GM23248 (cell line): ENCODE data around the gene KNDC1. TPM values are rescaled to one million over a fixed set of nuclear protein-coding genes. Genes with fewer than 3 reads are reported as not detected.

Experiments used
- DNase-seq: peaks from one replicate; pipeline ENCODE4 v3.0.0-alpha.2; 2015
- H2AFZ ChIP-seq: fragments of 200-600 bp; sonication (generic); 2 replicates; pipeline ENCODE4 v1.6.1; 2016; ENCODE audit warnings: antibody characterized with exemption
- H3F3A ChIP-seq: fragments of 200-600 bp; sonication (generic); 2 replicates; pipeline ENCODE4 v1.6.1; 2016; ENCODE audit warnings: mild to moderate bottlenecking, antibody characterized with exemption, mixed run types; ENCODE audit not compliant: insufficient read depth
- H3K27ac ChIP-seq: fragments of 200-600 bp; sonication (generic); 2 replicates; pipeline ENCODE4 v1.5.1; 2016; ENCODE audit warnings: mild to moderate bottlenecking
- H3K27me3 ChIP-seq: fragments of 200-600 bp; sonication (generic); replicated peaks from 2 replicates; pipeline ENCODE4 v1.6.1; 2016; ENCODE audit warnings: mild to moderate bottlenecking; ENCODE audit not compliant: insufficient read depth
- H3K36me3 ChIP-seq: fragments of 200-600 bp; sonication (generic); 2 replicates; pipeline ENCODE4 v1.6.1; 2016; ENCODE audit warnings: low read depth, mild to moderate bottlenecking
- H3K4me1 ChIP-seq: fragments of 200-600 bp; sonication (generic); 2 replicates; pipeline ENCODE4 v1.6.1; 2016; ENCODE audit warnings: mild to moderate bottlenecking; ENCODE audit not compliant: insufficient read depth
- H3K4me2 ChIP-seq: fragments of 200-600 bp; sonication (generic); one replicate; pipeline ENCODE4 v1.6.1; 2016; ENCODE audit warnings: mild to moderate bottlenecking; ENCODE audit not compliant: unreplicated experiment
- H3K4me3 ChIP-seq: fragments of 200-600 bp; sonication (generic); 2 replicates; pipeline ENCODE4 v1.5.1; 2016; ENCODE audit warnings: mild to moderate bottlenecking
- H3K79me2 ChIP-seq: fragments of 200-600 bp; sonication (generic); 2 replicates; pipeline ENCODE4 v1.6.1; 2016; ENCODE audit warnings: mild to moderate bottlenecking; ENCODE audit not compliant: insufficient read depth
- H3K9ac ChIP-seq: fragments of 200-600 bp; sonication (generic); 2 replicates; pipeline ENCODE4 v1.6.1; 2016; ENCODE audit warnings: mild to moderate bottlenecking
- H3K9me2 ChIP-seq: fragments of 200-600 bp; sonication (generic); 2 replicates; pipeline ENCODE4 v1.6.1; 2016; ENCODE audit warnings: mixed run types, mild to moderate bottlenecking, moderate library complexity; ENCODE audit not compliant: insufficient read depth
- H3K9me3 ChIP-seq: fragments of 200-600 bp; sonication (generic); one replicate; pipeline ENCODE4 v1.6.1; 2017; ENCODE audit warnings: low read depth
- H4K20me1 ChIP-seq: fragments of 200-600 bp; sonication (generic); 2 replicates; pipeline ENCODE4 v1.6.0; 2016; ENCODE audit not compliant: insufficient read depth
- EZH2 ChIP-seq: fragments of 200-600 bp; sonication (generic); IDR thresholded peaks from 2 replicates; pipeline ENCODE4 v1.6.1; 2018; ENCODE audit warnings: antibody characterized with exemption, mild to moderate bottlenecking; ENCODE audit not compliant: insufficient read depth, poor library complexity, severe bottlenecking
- EZH2phosphoT487 ChIP-seq: fragments of 200-600 bp; sonication (generic); IDR thresholded peaks from 2 replicates; pipeline ENCODE4 v1.6.1; 2018; ENCODE audit warnings: antibody characterized with exemption, moderate library complexity, mild to moderate bottlenecking, low read depth; ENCODE audit not compliant: insufficient read depth
- WGBS, 2 experiments: methylation state at CpG; one replicate each; pipeline ENCODE4 v1.1.6; 2015 to 2017; ENCODE audit warnings: low lambda C conversion rate in 2 of 2, low coverage in 1 of 2; ENCODE audit errors: missing lambda C conversion rate in 2 of 2; 5-methylcytosine and 5-hydroxymethylcytosine counted together
- in situ Hi-C: fragments of 300-500 bp; cut with MboI; formaldehyde crosslinking; loops from 2 replicates; pipeline ENCODE4 v1.15.0; 2020
- polyA plus RNA-seq: library from polyadenylated mRNA; unstranded; fragments of >200 nt; fragmentation: Nextera tagmentation; extraction: Ambion mirVana; gene quantifications from 2 replicates; pipeline ENCODE4 v1.2.1, GENCODE V29; 2016
- total RNA-seq: library from RNA; depleted of rRNA; stranded (reverse); fragments of >200 nt; shearing (Covaris generic); gene quantifications from 2 replicates; pipeline ENCODE4 v1.2.3, GENCODE V29; 2014

KNDC1 gene
- total and polyA plus RNA-seq, 2 experiments from 2014 or later: 0.44 to 0.54 TPM

GRCh38 chr10:133124357-133125211 lies 35.4 kb upstream of the KNDC1 start:
- H4K20me1 ChIP-seq: no peaks in the 10 kb centered on the region
- H3K27me3 ChIP-seq: no peaks in the 10 kb centered on the region
- no peaks in the 10 kb centered on the region for H3K36me3 ChIP-seq
- H3K27ac ChIP-seq: no peak overlapping the region
- no peak for TF ChIP-seq EZH2phosphoT487
- no peak overlapping the region for H3K4me2 ChIP-seq
- H2AFZ ChIP-seq: no peak overlapping the region
- no peak overlapping the region for H3K4me3 ChIP-seq
- H3K9me2 ChIP-seq: no peaks in the 10 kb centered on the region
- no peaks in the 10 kb centered on the region for H3F3A ChIP-seq
- H3K9me3 ChIP-seq: no peaks in the 10 kb centered on the region
- DNase-seq: no peak
- in situ Hi-C loops: no loop called here
- H3K9ac ChIP-seq: no peak overlapping the region
- H3K79me2 ChIP-seq: no peaks in the 10 kb centered on the region
- 76 to 79% methylated on average over 36 to 57 of the region's 58 CpGs for WGBS, 2 experiments
- no peaks in the 10 kb centered on the region for H3K4me1 ChIP-seq

- no peak overlapping the region for H2AFZ ChIP-seq
- TF ChIP-seq EZH2phosphoT487: no peak
- H4K20me1 ChIP-seq: no peaks in the 10 kb centered on the region
- no peaks in the 10 kb centered on the region for H3K9me2 ChIP-seq
- no peak overlapping the region for H3K4me2 ChIP-seq
- H3K9me3 ChIP-seq: no peaks in the 10 kb centered on the region
- H3K27me3 ChIP-seq: no peaks in the 10 kb centered on the region
- in situ Hi-C loops: no loop called here
- no peak overlapping the region for H3K4me3 ChIP-seq
- H3K36me3 ChIP-seq: no peaks in the 10 kb centered on the region
- whole genome bisulfite sequencing, 2 experiments: 68 to 73% methylated on average over 9 of the region's 9 CpGs
- no peaks in the 10 kb centered on the region for H3K4me1 ChIP-seq
- no peaks in the 10 kb centered on the region for H3F3A ChIP-seq
- no peak overlapping the region for H3K9ac ChIP-seq
- no peaks in the 10 kb centered on the region for H3K79me2 ChIP-seq
- DNase-seq: no peak
- H3K27ac ChIP-seq: no peak overlapping the region
Measured at GRCh38 chr10:133125901-133126300, 34.1 kb upstream of the KNDC1 start.

- no peaks in the 10 kb centered on the region for H3K27me3 ChIP-seq
- H2AFZ ChIP-seq: no peak overlapping the region
- no peaks in the 10 kb centered on the region for H3F3A ChIP-seq
- H3K27ac ChIP-seq: no peak overlapping the region
- no peaks in the 10 kb centered on the region for H3K4me1 ChIP-seq
- WGBS, 2 experiments: 82 to 87% methylated on average over 34 to 55 of the region's 57 CpGs
- no peak overlapping the region for H3K4me3 ChIP-seq
- H3K36me3 ChIP-seq: no peaks in the 10 kb centered on the region
- no peak for DNase-seq
- H3K4me2 ChIP-seq: no peak overlapping the region
- in situ Hi-C loops: no loop called here
- no peaks in the 10 kb centered on the region for H3K79me2 ChIP-seq
- no peaks in the 10 kb centered on the region for H3K9me3 ChIP-seq
- H4K20me1 ChIP-seq: no peaks in the 10 kb centered on the region
- H3K9ac ChIP-seq: no peak overlapping the region
- no peak for TF ChIP-seq EZH2phosphoT487
- TF ChIP-seq EZH2: no peak
- H3K9me2 ChIP-seq: no peaks in the 10 kb centered on the region
Measured at GRCh38 chr10:133126431-133127290, 33.4 kb upstream of the KNDC1 start.

- H3K4me1 ChIP-seq: no peaks in the 10 kb centered on the region
- no peaks in the 10 kb centered on the region for H3F3A ChIP-seq
- H3K9me3 ChIP-seq: no peaks in the 10 kb centered on the region
- no peaks in the 10 kb centered on the region for H3K27me3 ChIP-seq
- H3K4me3 ChIP-seq: no peak overlapping the region
- TF ChIP-seq EZH2: no peak
- no peak for TF ChIP-seq EZH2phosphoT487
- H2AFZ ChIP-seq: no peak overlapping the region
- H3K9ac ChIP-seq: no peak overlapping the region
- DNase-seq: peak; percentile 50
- no peak overlapping the region for H3K4me2 ChIP-seq
- WGBS, 2 experiments: 83 to 91% methylated on average over 14 to 36 of the region's 36 CpGs
- in situ Hi-C loops: no loop called here
- H3K27ac ChIP-seq: no peak overlapping the region
- H4K20me1 ChIP-seq: no peaks in the 10 kb centered on the region
- H3K9me2 ChIP-seq: no peaks in the 10 kb centered on the region
- H3K79me2 ChIP-seq: no peaks in the 10 kb centered on the region
- no peaks in the 10 kb centered on the region for H3K36me3 ChIP-seq
Measured at GRCh38 chr10:133127291-133128125, 32.5 kb upstream of the KNDC1 start.
